Measurements from ENCODE around the gene AGBL1.

DNA sequence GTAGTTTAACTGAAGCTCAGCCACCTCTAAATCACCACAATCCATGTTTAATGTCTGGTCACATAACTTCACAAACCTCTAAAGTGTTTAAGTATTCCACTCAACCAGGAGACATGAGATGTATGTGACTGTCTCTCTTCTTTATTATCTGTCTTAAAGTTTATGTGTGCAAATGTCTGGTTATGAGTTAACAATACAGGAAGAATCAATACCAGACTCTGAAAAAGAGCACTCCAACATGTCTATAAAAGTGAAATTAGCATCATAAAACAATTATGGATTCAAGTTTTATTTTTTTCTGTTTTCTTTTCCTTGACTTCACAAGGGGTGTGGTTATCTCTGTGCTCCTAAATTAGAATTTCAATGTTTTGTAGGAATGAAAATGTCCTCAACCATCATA, 44.8 kb upstream of the AGBL1 start:
- TF ChIP-seq, protein P1, sequence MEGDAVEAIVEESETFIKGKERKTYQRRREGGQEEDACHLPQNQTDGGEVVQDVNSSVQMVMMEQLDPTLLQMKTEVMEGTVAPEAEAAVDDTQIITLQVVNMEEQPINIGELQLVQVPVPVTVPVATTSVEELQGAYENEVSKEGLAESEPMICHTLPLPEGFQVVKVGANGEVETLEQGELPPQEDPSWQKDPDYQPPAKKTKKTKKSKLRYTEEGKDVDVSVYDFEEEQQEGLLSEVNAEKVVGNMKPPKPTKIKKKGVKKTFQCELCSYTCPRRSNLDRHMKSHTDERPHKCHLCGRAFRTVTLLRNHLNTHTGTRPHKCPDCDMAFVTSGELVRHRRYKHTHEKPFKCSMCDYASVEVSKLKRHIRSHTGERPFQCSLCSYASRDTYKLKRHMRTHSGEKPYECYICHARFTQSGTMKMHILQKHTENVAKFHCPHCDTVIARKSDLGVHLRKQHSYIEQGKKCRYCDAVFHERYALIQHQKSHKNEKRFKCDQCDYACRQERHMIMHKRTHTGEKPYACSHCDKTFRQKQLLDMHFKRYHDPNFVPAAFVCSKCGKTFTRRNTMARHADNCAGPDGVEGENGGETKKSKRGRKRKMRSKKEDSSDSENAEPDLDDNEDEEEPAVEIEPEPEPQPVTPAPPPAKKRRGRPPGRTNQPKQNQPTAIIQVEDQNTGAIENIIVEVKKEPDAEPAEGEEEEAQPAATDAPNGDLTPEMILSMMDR (IDR thresholded peaks at IDR 0.05): no peak
- TF ChIP-seq POLR2AphosphoS5 (IDR thresholded peaks at IDR 0.05): no peak
